Panc1 (cell line): Measurements from ENCODE around the gene FBN1. TPM values are rescaled to one million over a fixed set of nuclear protein-coding genes. Genes with fewer than 3 reads are reported as not detected.

Source experiments
- ATAC-seq: fragments of 200-7000 bp; cut with Tn5 transposase; 2 replicates; pipeline ENCODE4 v1.9.1; 2020; ENCODE audit warnings: mild to moderate bottlenecking, moderate library complexity
- BruUV-seq: library from RNA; stranded (reverse); fragments of 400-500 nt; replicated peaks from 2 replicates; lab custom pipeline; 2021; lab: Mats Ljungman, UMichigan
- CTCF ChIA-PET: fragments of 300-600 bp; sonication (Branson Sonifier 250); formaldehyde crosslinking; loops from one replicate; lab custom pipeline; 2022; ENCODE audit warnings: antibody characterized with exemption; lab: Charles Lee
- POLR2A ChIA-PET: fragments of 300-600 bp; sonication (Branson Sonifier 250); formaldehyde crosslinking; loops from one replicate; lab custom pipeline; 2022; ENCODE audit warnings: antibody characterized with exemption; lab: Charles Lee
- DNase-seq: peaks from one replicate; pipeline ENCODE4 v3.0.0-alpha.2; 2010; ENCODE audit warnings: low read depth, low spot score
- H3K27ac ChIP-seq: 2 replicates; pipeline ENCODE4 v1.5.1; 2011; ENCODE audit warnings: mild to moderate bottlenecking, low read length, inconsistent platforms
- H3K27me3 ChIP-seq: fragments of 200-500 bp; sonication (Bioruptor generic); 2 replicates; pipeline ENCODE4 v1.6.0; 2014; ENCODE audit warnings: low read length, inconsistent platforms; ENCODE audit not compliant: control insufficient read depth, insufficient read depth
- H3K36me3 ChIP-seq: fragments of 200-500 bp; sonication (Bioruptor generic); 2 replicates; pipeline ENCODE4 v1.5.1; 2014; ENCODE audit warnings: inconsistent platforms, mild to moderate bottlenecking, low read length, moderate library complexity; ENCODE audit not compliant: control insufficient read depth, insufficient read depth
- H3K4me1 ChIP-seq: 2 replicates; pipeline ENCODE4 v1.5.1; 2011; ENCODE audit warnings: inconsistent platforms, mild to moderate bottlenecking, low read length, moderate library complexity; ENCODE audit not compliant: control insufficient read depth, insufficient read depth
- H3K4me3 ChIP-seq, 2 experiments: 2 replicates each; pipeline ENCODE4 v1.5.1; 2011 to 2012; ENCODE audit warnings: low read depth in 2 of 2, low read length in 2 of 2, mild to moderate bottlenecking in 2 of 2, inconsistent platforms in 1 of 2, moderate library complexity in 1 of 2
- H3K9me3 ChIP-seq: fragments of 200-500 bp; sonication (Bioruptor generic); 2 replicates; pipeline ENCODE4 v1.5.1; 2014; ENCODE audit warnings: low read depth, mild to moderate bottlenecking, inconsistent platforms, low read length, moderate library complexity; ENCODE audit not compliant: control insufficient read depth, insufficient read depth
- POLR2AphosphoS5 ChIP-seq: IDR thresholded peaks from 2 replicates; pipeline ENCODE4 v1.6.1; 2012; ENCODE audit warnings: mild to moderate bottlenecking, low read depth, low read length, moderate library complexity
- SIN3A ChIP-seq: IDR thresholded peaks from 2 replicates; pipeline ENCODE4 v1.6.1; 2012; ENCODE audit warnings: low read depth, mild to moderate bottlenecking, low read length, moderate library complexity, borderline replicate concordance; ENCODE audit not compliant: insufficient read depth
- TCF7L2 ChIP-seq: IDR thresholded peaks from 2 replicates; pipeline ENCODE4 v1.6.1; 2011; ENCODE audit warnings: mild to moderate bottlenecking, low read depth, low read length, inconsistent platforms
- in situ Hi-C: cut with HindIII; loops from 2 replicates; pipeline ENCODE4 v1.10.0; 2016; ENCODE audit warnings: low sequenced_read_pairs, low pct_unique_long_range_greater_than_20kb
- intact Hi-C: fragments of 100-400 bp; cut with micrococcal nuclease; formaldehyde crosslinking; loops from one replicate; pipeline ENCODE4 v1.10.0; 2022; ENCODE audit not compliant: unreplicated experiment
- total RNA-seq: library from RNA; stranded (reverse); gene quantifications from one replicate; pipeline ENCODE4 v1.2.1, GENCODE V29; 2021; ENCODE audit not compliant: unreplicated experiment
- TF ChIP-seq, protein P1 (sequence below): fragments of 450-650 bp; IDR thresholded peaks from 2 replicates; pipeline ENCODE4 v1.5.1; 2017; ENCODE audit warnings: mild to moderate bottlenecking
- TF ChIP-seq, protein P2 (sequence below), 2 experiments: IDR thresholded peaks; 2 replicates each; pipeline ENCODE4 v1.6.1; 2011 to 2012; ENCODE audit warnings: low read depth in 2 of 2, control low read depth in 1 of 2, low read length in 1 of 2, mild to moderate bottlenecking in 1 of 2, moderate library complexity in 1 of 2; ENCODE audit not compliant: insufficient read depth in 1 of 2

The FBN1 gene
- total RNA-seq, 1 experiment from 2014 or later = 0.46 TPM

DNA sequence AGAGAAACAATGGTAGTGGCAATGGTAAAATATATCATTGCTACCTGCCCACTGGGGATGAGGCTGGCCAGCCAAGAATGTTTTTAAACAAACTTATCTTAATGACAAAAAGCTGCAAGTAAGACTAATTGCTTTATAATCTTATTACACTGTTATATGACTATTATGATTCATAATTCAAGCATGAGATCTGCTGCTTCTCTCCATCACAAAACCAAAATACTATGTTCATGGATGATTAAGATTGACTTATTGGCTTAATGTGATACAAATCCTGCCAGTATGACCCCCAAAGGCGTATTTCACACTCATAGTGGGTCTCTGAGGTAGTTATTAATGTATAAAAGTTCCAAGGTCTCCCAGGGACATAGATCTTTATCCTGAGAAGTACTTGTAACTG is 52.6 kb downstream of the FBN1 start:
- POLR2A ChIA-PET = no interaction called here
- intact Hi-C loops (no loop called here), in situ Hi-C loops (no loop called here)
- CTCF ChIA-PET = no interaction called here
- no peaks in the 10 kb centered on the region for H3K36me3 ChIP-seq
- BruUV-seq = no TSS peak
- H3K27me3 ChIP-seq = peaks cover 2% of the 10 kb centered on the region; the same call in 1 of the 2 replicates
- no peak for TF ChIP-seq POLR2AphosphoS5
- no peak for TF ChIP-seq SIN3A
- TF ChIP-seq, protein P1, sequence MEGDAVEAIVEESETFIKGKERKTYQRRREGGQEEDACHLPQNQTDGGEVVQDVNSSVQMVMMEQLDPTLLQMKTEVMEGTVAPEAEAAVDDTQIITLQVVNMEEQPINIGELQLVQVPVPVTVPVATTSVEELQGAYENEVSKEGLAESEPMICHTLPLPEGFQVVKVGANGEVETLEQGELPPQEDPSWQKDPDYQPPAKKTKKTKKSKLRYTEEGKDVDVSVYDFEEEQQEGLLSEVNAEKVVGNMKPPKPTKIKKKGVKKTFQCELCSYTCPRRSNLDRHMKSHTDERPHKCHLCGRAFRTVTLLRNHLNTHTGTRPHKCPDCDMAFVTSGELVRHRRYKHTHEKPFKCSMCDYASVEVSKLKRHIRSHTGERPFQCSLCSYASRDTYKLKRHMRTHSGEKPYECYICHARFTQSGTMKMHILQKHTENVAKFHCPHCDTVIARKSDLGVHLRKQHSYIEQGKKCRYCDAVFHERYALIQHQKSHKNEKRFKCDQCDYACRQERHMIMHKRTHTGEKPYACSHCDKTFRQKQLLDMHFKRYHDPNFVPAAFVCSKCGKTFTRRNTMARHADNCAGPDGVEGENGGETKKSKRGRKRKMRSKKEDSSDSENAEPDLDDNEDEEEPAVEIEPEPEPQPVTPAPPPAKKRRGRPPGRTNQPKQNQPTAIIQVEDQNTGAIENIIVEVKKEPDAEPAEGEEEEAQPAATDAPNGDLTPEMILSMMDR = no peak
- TF ChIP-seq TCF7L2 = no peak
- TF ChIP-seq, protein P2, sequence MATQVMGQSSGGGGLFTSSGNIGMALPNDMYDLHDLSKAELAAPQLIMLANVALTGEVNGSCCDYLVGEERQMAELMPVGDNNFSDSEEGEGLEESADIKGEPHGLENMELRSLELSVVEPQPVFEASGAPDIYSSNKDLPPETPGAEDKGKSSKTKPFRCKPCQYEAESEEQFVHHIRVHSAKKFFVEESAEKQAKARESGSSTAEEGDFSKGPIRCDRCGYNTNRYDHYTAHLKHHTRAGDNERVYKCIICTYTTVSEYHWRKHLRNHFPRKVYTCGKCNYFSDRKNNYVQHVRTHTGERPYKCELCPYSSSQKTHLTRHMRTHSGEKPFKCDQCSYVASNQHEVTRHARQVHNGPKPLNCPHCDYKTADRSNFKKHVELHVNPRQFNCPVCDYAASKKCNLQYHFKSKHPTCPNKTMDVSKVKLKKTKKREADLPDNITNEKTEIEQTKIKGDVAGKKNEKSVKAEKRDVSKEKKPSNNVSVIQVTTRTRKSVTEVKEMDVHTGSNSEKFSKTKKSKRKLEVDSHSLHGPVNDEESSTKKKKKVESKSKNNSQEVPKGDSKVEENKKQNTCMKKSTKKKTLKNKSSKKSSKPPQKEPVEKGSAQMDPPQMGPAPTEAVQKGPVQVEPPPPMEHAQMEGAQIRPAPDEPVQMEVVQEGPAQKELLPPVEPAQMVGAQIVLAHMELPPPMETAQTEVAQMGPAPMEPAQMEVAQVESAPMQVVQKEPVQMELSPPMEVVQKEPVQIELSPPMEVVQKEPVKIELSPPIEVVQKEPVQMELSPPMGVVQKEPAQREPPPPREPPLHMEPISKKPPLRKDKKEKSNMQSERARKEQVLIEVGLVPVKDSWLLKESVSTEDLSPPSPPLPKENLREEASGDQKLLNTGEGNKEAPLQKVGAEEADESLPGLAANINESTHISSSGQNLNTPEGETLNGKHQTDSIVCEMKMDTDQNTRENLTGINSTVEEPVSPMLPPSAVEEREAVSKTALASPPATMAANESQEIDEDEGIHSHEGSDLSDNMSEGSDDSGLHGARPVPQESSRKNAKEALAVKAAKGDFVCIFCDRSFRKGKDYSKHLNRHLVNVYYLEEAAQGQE (IDR thresholded peaks at IDR 0.05; ENCODE audit: insufficient read depth in 1 of 2, low read depth in 2 of 2, low read length in 1 of 2) = no peak
- H3K4me1 ChIP-seq = no peaks in the 10 kb centered on the region
- no peak overlapping the region for H3K4me3 ChIP-seq
- DNase-seq (no peak), ATAC-seq (no peak)
- no peak overlapping the region for H3K27ac ChIP-seq
- no peaks in the 10 kb centered on the region for H3K9me3 ChIP-seq

DNA sequence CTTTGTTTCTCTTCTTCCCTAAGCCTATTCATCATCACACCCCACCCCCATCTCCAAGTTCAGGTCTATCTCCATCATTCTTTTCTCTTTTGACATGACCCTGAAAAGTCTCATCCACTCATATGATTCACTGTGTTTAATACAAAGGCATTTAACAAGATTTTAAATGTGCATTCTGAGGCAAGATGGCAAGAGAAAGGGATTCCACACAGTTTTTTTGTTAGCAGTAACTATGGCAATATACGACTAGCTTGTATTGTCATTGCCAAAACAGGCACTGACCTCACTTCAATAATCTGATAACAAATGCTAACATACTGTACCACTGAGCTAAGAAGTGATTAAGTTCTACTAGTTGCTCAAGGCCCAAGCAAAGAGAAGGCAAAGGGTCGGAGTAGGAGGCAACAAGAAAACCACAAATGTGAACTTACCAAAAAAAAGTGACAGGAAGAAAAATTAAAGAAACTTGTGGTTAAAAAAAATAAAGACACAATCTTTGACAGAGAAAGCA is 53.2 kb downstream of the FBN1 start:
- BruUV-seq = no TSS peak
- Histone ChIP-seq H3K4me1 (no peaks in the 10 kb centered on the region), H3K27ac (no peak overlapping the region), H3K9me3 (no peaks in the 10 kb centered on the region), H3K27me3 (peaks cover 1% of the 10 kb centered on the region; the same call in 1 of the 2 replicates), H3K36me3 (no peaks in the 10 kb centered on the region), H3K4me3 (no peak overlapping the region)
- intact Hi-C loops (no loop called here), in situ Hi-C loops (no loop called here)
- POLR2A ChIA-PET = no interaction called here
- ATAC-seq (no peak), DNase-seq (no peak)
- CTCF ChIA-PET = no interaction called here
- TF ChIP-seq, protein P1 = no peak
- TF ChIP-seq, protein P2 (IDR thresholded peaks at IDR 0.05; ENCODE audit: insufficient read depth in 1 of 2, low read depth in 2 of 2, low read length in 1 of 2) = no peak
- no peak for TF ChIP-seq TCF7L2
- no peak for TF ChIP-seq SIN3A
- no peak for TF ChIP-seq POLR2AphosphoS5
